AG04450 (cell line): ENCODE data around the gene ITIH2. TPM values are rescaled to one million over a fixed set of nuclear protein-coding genes. Genes with fewer than 3 reads are reported as not detected.
"Not testable (repeated sequence)": the region's sequence is repeated elsewhere in the genome, so short reads cannot be mapped to it uniquely, and the experiment has no call there.

Experiments used
- CTCF ChIA-PET: fragments of 300-600, 350-600 bp; formaldehyde crosslinking; extraction: SDS; loops from one replicate; lab custom pipeline; 2022; ENCODE audit warnings: antibody characterized with exemption, inconsistent platforms; lab: Charles Lee
- POLR2A ChIA-PET: fragments of 350-600 bp; formaldehyde crosslinking; extraction: SDS; loops from one replicate; lab custom pipeline; 2021; ENCODE audit warnings: antibody characterized with exemption, inconsistent platforms; lab: Yijun Ruan, JAX
- DNase-seq: peaks from one replicate; pipeline ENCODE4 v3.0.0-alpha.2; 2011; ENCODE audit warnings: low read depth, low spot score
- H3K27ac ChIP-seq: one replicate; pipeline ENCODE4 v1.5.1; 2012; ENCODE audit warnings: low read depth, low read length, control low read depth
- H3K27me3 ChIP-seq: one replicate; pipeline ENCODE4 v1.6.0; 2012; ENCODE audit warnings: low read length; ENCODE audit not compliant: control insufficient read depth, insufficient read depth
- H3K4me3 ChIP-seq: 2 replicates; pipeline ENCODE4 v1.5.1; 2011; ENCODE audit warnings: mild to moderate bottlenecking, low read depth, low read length, control low read depth
- H3K9me3 ChIP-seq: 2 replicates; pipeline ENCODE4 v1.5.1; 2012; ENCODE audit warnings: low read length; ENCODE audit not compliant: control insufficient read depth, insufficient read depth
- polyA plus RNA-seq: library from polyadenylated mRNA; depleted of rRNA; stranded (reverse); fragments of >200 nt; gene quantifications from 2 replicates; pipeline ENCODE4 v1.2.3, GENCODE V29; 2011
- TF ChIP-seq, protein P1 (sequence below): IDR thresholded peaks from 2 replicates; pipeline ENCODE4 v1.5.1; 2011; ENCODE audit warnings: low read depth, low read length, control low read depth, inconsistent platforms

The ITIH2 gene
- polyA plus RNA-seq, 1 experiment, result not detected

DNA sequence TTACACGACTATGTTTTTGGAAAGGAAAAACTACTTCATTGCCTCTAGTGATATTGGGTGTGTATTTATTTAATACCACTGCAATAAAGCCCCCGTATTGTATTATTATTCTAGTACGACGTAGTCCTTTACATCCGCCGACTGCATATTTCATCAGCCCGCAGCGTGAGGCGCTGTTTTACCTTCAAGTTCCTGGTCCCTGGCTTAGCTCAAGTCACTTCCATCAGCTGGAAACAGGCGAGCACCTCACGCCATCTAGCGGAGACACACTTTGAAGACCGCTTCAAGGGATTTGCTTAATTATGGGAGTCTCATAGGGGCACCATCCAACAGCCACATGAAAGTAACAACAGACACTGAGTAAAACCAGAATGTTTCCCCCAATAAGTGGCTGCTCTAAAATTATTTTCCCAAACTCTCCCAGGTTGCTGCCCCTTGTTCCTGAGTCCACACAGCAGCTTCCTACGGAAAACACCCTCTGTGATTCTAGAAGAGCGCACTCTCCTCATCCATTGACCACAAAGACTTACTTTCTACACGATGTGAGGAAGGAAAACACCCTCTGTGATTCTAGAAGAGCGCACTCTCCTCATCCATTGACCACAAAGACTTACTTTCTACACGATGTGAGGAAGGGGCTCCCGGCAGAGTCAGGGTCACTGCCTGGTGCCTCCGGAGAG is 15.7 kb upstream of the ITIH2 start:
- POLR2A ChIA-PET, result no interaction called here
- CTCF ChIA-PET, result interaction anchor here (0.6 to 6.9 kb wide), 29 partner anchors 10 to 1615 kb away, joined by 3 to 120 read pairs (median 3); partner anchors contain the start of gene ITIH2
- TF ChIP-seq, protein P1, sequence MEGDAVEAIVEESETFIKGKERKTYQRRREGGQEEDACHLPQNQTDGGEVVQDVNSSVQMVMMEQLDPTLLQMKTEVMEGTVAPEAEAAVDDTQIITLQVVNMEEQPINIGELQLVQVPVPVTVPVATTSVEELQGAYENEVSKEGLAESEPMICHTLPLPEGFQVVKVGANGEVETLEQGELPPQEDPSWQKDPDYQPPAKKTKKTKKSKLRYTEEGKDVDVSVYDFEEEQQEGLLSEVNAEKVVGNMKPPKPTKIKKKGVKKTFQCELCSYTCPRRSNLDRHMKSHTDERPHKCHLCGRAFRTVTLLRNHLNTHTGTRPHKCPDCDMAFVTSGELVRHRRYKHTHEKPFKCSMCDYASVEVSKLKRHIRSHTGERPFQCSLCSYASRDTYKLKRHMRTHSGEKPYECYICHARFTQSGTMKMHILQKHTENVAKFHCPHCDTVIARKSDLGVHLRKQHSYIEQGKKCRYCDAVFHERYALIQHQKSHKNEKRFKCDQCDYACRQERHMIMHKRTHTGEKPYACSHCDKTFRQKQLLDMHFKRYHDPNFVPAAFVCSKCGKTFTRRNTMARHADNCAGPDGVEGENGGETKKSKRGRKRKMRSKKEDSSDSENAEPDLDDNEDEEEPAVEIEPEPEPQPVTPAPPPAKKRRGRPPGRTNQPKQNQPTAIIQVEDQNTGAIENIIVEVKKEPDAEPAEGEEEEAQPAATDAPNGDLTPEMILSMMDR, result peak; percentile 87
- H3K9me3 ChIP-seq, result peaks cover 3% of the 10 kb centered on the region; the same call in 1 of the 2 replicates
- peak; percentile 65 for DNase-seq
- H3K4me3 ChIP-seq, result no peak overlapping the region
- no peak overlapping the region for H3K27ac ChIP-seq
- H3K27me3 ChIP-seq, result no peaks in the 10 kb centered on the region

DNA sequence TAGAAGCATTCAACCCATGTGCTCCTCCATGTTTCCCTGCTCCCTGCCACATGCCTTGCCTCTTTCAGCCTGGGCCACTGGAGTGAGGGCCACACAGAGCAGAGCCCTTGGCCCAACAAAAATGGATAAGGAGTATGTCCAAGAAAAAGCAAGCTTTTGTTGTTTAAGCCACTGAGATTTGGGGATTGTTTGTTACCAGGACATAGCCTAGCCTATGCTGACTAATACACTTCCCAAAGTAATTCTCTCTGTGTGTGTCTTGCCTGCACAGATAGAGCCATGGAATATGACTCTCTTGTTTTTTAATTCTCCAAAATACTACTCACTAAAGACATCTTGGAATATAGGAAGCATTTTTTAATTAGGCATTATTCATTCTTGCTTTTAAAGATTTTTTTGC is 13.5 kb upstream of the ITIH2 start:
- peaks cover 3% of the 10 kb centered on the region; the same call in 1 of the 2 replicates for H3K9me3 ChIP-seq
- no peak overlapping the region for H3K27ac ChIP-seq
- DNase-seq, result no peak
- ChIA-PET POLR2A (no interaction called here), CTCF (interaction anchor here (6.9 kb wide), 1 partner anchor 165 kb away, joined by 120 read pairs; no protein-coding TSS in a partner anchor)
- H3K27me3 ChIP-seq, result no peaks in the 10 kb centered on the region
- no peak overlapping the region for H3K4me3 ChIP-seq
- TF ChIP-seq, protein P1, result no peak

DNA sequence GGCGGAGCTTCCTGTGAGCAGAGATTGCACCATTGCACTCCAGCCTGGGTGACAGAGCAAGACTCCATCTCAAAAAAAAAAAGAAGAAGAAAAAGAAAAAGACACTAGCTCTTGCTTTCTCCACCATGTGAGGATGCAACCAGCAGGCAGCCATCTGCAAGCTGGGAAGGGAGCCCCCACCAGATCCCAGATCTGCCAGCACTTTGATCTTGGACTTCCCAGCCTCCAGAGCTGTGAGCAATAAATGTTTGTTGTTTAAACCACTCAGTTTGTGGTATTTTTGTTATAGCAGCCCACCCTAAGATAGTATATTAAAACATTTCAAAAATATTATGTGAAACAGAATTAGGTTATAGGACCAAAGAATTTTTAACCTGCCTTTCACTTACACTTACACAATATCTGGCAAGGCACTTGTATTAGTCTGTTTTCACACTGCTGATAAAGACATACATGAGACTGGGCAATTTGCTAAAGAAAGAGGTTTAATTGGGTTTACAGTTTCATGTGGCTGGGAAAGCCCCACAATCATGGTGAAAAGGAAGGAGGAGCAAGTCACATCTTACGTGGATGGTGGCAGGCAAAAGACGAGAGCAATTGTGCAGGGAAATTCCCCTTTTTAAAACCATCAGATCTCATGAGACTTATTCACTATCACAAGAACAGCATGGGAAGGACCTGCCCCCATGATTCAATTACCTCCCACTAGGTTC is 12.1 kb upstream of the ITIH2 start:
- DNase-seq, H3K27me3 ChIP-seq, H3K9me3 ChIP-seq, H3K27ac ChIP-seq, H3K4me3 ChIP-seq, POLR2A ChIA-PET, CTCF ChIA-PET: not testable (repeated sequence)

DNA sequence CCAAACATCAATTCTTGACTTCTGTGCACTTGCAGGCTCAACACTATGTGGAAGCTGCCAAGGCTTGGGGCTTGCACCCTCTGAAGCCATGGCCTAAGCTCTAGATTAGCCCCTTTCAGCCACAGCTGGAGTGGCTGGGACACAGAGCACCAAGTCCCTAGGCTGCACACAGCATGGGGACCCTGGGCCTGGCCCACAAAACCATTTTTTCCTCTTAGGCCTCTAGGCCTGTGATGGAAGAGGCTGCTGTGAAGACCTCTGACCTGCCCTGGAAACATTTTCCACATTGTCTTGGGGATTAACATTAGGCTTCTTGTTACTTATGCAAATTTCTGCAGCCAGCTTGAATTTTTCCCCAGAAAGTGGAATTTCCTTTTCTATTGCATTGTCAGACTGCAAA is 10.7 kb upstream of the ITIH2 start:
- DNase-seq, H3K27ac ChIP-seq, H3K9me3 ChIP-seq, H3K4me3 ChIP-seq, H3K27me3 ChIP-seq, CTCF ChIA-PET, POLR2A ChIA-PET: not testable (repeated sequence)

DNA sequence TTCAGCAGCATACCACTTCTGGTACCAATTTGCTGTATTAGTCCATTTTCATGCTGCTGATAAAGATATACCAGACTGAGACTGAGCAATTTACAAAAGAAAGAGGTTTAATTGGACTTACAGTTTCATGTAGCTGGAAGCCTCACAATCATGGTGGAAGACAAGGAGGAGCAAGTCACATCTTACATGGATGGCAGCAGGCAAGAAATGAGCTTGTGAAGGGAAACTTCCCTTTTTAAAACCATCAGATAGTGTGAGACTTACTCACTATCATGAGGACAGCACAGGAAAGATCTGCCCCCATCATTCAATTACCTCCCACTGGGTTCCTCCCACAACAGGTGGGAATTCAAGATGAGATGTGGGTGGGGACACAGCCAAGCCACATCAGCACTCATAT is 9.9 kb upstream of the ITIH2 start:
- H3K9me3 ChIP-seq, CTCF ChIA-PET, DNase-seq, H3K27me3 ChIP-seq, POLR2A ChIA-PET, H3K4me3 ChIP-seq, H3K27ac ChIP-seq: not testable (repeated sequence)

DNA sequence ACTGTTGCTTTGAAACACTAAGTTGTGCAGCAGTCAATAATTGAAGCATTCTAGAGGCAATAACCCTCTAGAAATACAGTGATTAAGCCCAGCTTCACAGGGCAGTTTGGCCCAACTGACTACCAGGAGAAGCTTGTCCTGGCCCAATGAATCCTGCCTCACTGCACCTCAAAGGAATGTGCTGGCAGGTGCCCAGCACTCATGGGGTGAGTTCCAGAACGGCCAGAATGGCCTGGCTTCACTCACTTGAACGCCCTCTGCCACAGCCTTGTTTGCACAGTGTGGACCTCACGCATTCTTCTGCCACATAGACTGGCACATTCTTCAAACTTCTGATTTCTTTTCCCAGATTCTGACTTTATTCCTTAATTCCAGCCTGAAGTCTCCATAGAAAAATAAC is 6.6 kb upstream of the ITIH2 start:
- Histone ChIP-seq H3K27me3 (no peaks in the 10 kb centered on the region), H3K27ac (no peak overlapping the region), H3K4me3 (no peak overlapping the region), H3K9me3 (no peaks in the 10 kb centered on the region)
- POLR2A ChIA-PET, result no interaction called here
- no peak for DNase-seq
- TF ChIP-seq, protein P1, result no peak
- CTCF ChIA-PET, result interaction anchor here (3.3 kb wide), 1 partner anchor 9 kb away, joined by 13 read pairs; no protein-coding TSS in a partner anchor
